Activated CD4-positive, alpha-beta T cell treated with anti-CD3 and anti-CD28 coated beads, Interleukin-2, Interleukin-4, amounts not matched to agents 100 ng/mL and 50 ng/mL, durations not matched to agents 16 hours and 8 hours (primary cell): Measurements from ENCODE around the gene COPE.
A peak's percentile ranks its signal among the peaks of the same experiment; 100 is the strongest.

Experiments
- DNase-seq: peaks from one replicate; pipeline ENCODE4 v3.0.0-alpha.2; 2020; ENCODE audit warnings: low spot score

Gene COPE

DNA sequence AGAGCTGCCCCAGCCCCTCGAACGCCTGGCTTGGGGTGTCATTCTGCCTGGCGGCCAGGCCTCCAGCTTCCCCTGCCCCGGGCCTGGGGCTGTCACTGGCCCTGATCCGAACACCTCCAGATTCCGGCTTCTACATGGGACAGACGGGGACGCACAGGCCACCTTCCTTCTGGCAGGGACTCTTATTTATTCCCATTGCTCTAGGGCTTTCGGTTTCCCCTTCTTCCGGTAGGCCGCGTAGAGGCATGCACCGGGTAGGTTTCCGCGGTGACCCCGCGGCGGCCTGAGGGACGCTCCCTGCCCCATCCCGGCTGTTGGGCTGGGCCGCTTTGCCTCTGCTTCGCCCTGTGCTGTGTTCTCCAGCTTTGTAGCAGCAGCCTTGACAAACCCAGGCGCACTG is 51.4 kb downstream of the COPE start:
- DNase-seq, result no peak

DNA sequence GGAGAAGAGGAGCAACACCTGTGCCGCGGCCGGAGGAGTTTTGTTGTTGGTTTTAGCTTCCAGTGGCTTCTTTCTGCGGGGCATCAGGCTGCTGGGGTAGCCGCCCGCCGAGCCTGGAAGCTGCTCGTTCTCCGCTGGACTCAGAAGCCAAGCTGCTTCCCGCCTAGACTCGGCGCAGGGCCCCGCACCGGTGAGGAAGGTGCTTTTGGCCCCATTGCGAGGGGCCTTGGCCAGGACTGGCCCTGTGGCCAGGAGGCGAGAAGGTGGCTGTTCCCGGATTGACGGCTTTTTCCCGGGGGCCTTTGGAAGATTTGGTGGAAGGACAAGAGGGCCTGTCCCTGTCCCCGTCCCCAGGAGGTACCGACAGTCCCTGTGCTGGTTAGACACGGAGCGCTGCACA is 52.0 kb downstream of the COPE start:
- DNase-seq, result no peak

DNA sequence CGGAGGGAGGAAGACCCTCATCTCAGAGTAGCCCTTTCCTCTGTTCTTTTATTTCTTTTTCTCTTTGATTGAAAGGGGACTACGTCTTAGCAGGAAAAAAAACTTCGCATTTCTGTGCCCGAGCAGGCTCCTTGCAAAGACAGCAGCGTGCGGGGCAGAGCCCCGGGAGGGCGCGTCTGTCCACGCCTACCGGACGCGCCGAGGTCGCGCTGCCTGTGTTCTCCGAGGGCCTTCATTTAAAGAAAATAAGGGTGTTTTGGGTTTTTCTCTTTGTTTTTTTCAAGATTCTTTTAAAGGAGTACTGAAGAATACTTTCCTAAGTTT is 52.4 kb downstream of the COPE start:
- DNase-seq, result no peak

DNA sequence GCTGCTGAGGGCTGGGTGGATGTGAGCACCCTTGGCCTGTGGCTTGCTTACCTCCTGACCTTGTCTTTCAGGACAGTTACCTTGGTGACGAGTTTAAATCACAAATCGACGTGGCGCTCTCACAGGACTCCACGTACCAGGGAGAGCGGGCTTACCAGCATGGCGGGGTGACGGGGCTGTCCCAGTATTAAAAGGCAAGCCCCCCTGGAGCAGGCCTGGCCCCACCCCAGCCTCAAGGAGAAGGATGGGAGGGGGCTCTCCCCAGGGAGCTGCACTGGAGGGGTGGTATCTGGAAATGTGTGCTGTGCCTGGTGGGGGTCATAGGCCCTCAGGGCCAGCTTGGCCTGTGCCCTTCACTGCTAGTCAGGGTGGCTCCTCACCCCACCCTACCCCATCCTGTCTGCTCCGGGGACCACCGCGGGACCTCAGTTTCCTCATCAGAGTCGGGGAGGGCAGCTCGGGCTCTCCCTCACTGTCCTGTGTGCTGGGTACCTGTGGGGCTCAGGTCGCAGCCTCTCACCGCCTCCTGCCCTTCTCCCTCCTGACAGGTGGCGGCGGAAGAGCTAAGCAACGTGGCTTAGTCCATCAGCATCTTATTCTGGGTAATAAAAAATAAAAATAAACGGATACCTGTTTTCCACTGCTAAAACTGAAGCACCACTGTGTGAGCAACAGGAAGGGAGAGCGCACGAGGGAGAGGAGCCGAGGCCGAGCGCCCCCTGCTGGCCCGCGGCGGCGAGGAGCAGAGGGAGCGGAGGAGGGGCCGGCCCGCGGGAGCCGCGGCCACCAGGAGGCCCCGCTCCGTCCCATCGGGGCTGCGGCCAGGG is 53.0 kb downstream of the COPE start:
- peak; percentile 59 for DNase-seq

DNA sequence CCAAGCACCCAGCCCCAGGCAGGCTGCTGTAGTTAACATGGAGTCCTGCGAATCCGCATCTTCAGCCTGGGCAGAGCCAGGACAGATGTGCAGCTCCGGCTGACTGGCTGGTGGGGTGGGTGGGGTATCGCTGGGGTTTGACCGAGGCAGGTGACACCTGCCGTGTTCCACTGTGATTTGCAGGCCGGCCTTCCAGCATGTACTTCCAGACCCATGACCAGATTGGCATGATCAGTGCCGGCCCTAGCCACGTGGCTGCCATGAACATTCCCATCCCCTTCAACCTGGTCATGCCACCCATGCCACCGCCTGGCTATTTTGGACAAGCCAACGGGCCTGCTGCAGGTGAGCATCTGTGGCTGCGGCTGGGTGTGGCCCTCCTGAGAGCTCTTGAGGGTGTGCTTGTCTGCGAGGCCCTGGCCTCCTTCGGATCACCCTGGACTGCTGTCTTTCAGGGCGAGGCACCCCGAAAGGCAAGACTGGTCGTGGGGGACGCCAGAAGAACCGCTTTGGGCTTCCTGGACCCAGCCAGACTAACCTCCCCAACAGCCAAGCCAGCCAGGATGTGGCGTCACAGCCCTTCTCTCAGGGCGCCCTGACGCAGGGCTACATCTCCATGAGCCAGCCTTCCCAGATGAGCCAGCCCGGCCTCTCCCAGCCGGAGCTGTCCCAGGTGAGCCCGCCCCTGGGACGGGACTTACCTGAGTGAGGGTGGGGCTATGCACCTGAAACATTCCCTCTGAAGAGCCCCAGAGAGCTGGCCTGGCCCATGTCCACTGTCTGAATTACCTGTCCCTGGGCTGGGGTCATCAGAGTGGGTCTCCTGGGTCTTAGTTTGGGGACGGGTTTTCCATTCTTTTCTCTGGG is 53.8 kb downstream of the COPE start:
- no peak for DNase-seq

DNA sequence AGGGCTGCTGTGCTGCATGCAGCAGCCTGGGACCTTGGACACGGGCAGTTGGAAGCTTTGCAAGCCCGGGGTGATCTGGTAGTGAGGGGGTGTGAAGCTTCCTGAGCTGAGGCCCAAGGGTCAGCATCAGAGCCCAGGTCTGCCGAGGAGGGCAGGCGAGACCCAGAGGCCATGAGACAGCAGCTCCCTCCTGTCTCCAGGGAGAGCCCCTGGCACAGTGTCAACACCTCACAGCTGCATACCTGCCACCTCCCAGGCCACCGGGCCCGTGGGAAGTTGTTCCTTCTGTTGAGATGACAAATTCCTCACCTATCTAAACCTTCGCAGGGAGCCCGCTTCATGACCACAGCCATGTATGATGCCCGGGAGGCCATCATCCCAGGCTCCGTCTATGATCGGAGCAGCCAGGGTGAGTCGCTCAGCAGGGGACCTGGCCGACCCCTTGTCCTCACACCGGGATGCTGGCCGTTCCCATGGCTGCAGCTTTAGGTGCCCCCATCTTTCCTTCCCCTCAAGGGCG is 55.3 kb downstream of the COPE start:
- no peak for DNase-seq

DNA sequence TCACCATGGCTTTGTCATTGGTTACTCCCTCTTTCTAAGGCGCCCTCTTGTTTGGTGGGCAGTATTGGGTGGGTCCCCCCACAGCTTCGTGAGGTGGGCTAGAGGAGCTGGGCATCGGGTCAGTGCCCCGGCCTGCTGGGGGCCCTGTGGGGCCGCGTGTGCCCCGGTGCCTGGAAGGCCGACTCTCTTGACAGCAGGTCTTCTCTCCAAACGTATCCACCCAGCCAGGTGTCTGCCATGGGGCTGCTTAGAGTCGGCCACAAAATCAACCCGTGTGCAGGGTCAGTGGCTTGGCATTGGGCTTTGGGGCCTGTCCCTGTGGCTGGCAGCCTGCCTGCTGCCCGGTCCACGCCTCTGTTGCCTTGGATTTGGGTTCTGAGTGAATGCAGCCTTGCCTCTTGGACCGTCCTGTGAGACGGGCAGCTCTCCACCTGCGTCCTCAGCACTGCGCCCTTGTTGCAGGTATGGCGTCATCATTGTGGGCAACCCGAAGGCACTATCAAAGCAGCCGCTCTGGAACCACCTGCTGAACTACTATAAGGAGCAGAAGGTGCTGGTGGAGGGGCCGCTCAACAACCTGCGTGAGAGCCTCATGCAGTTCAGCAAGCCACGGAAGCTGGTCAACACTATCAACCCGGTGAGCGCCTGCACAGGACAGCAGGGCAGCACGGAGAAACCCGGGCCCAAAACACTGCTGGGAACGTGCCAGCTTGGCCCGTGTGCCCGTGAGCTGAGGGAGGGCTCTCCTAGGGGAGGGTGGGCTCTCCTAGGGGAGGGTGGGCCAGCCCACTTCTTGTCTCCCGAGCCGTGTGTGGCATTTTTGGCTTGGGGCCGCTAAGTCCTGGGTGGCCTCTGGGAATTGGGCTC is 56.0 kb downstream of the COPE start:
- DNase-seq, result no peak

DNA sequence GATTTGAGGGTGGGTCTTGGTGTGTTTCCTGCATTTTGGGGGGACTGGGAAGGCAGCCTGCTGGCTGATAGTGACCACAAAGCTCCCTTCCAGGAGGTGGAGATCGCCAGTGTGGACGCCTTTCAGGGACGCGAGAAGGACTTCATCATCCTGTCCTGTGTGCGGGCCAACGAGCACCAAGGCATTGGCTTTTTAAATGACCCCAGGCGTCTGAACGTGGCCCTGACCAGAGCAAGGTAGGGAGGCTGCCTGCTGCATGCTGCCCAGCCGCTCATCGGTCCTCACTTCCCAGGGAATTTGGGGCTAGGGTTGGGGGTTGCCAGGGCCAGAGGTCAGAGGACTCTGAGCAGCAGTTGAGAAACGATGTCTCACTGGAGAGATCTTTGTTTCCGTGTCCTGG is 57.3 kb downstream of the COPE start:
- DNase-seq, result no peak

DNA sequence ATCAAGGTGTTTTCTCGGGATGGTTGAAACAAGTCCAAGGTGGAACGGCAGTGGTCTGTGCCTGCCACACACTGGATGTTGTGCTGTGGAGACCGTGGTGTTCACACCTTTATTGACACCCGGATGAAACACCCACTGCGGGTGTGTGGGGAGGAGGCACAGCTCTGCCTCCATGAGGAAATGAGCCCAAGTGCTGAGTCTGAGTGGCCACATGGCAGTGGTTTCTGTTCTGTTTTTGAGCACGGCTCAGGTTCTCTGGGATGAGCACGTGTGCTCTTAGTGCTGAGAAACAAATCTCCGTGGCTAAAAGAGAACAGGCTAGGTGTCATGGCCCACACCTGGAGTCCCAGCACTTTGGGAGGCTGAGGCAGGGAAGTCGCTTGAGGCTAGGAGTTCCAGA is 58.0 kb downstream of the COPE start:
- DNase-seq, result no peak

DNA sequence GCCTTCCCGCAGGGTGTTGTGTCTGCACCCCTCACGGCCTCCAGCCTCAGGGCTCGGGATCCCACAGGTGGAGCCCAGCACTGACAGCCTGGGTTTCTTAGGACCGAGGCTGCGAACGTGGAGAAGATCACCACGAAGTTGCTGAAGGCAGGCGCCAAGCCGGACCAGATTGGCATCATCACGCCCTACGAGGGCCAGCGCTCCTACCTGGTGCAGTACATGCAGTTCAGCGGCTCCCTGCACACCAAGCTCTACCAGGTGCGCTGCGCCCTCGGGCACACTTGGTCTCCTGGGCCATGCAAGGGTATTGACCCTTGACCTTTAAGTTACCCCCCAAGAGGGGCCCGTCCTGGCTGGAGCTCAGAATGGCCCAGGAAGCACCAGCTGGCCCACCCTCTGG is 58.5 kb downstream of the COPE start:
- no peak for DNase-seq

DNA sequence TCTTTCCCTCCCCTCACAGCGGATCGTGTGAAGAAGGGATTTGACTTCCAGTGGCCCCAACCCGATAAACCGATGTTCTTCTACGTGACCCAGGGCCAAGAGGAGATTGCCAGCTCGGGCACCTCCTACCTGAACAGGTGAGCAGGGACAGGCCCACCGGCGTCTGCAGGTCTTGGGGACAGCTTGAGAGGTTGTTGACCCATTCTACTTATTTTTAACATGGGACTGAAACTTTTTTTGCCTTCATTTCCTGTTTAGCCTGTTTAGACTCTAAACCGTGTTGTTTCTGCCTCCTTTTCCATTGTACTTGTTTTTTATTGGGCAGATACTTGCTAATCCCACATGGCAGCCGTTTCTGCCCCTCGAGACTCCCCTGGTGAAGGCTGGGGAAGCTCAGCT is 58.9 kb downstream of the COPE start:
- no peak for DNase-seq

DNA sequence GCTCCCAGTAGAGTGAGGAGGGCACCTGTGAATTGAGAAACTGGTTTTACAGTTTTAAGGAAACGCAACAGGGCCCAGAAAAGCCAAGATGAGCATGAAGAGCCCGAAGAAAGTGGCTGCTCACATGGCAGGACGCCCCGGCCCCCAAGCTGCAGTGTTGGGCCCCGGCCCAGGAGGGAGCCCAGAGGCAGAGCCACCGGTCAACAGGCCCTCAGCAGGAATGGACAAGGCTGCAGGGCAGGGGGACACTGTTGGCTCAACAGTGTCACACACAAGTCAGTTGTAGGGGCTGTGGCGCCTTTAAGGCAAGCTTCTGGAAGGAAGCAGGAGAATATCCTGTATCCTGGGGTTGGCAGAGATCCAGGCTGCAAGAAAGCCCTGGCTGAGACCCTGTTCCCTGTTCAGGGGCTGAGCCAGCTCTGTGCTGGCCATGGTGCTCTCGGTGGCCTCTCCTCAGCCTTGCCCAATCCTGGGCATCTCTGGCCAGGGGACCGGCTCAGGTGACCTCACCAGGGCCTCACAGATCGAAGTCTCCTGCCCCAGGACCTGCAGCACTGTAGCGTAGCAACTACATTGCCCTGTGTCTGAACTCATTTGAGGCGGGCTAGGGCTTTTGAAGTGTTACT is 59.4 kb downstream of the COPE start:
- no peak for DNase-seq

DNA sequence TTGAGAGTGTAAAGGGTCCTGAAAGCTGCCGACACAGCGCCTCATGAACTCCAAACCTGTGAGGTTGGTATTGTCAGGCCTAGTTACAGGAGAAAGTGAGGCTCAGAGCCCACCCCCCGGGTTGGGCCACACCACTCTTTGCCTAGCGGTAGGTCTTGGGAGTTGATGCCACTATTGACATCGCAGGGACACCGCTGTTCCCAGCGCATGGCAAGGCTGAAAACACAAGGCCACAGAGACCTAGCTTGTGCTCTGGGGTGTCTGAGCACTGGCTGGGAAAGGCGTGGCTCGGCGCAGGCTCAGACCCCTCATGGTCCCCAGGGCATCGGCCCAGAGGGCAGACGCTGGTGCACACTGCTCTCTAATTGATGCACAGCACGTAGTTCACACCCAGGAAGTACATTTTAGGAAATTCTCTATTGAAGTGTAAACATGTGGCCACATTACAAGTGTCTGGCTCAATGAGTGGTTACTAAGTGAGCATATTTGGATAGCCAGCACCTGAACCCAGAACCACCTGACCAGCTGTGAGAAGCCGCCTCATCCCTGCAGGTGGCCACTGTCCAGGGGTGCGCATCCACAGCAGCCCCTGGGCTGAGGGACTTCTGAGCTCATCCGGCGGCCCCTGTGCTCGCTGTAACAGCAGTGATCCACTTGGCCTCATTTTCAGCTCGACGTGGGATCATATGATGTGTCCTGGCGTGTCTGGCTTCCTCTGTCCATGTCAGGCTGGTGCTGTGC is 60.1 kb downstream of the COPE start:
- DNase-seq, result no peak

DNA sequence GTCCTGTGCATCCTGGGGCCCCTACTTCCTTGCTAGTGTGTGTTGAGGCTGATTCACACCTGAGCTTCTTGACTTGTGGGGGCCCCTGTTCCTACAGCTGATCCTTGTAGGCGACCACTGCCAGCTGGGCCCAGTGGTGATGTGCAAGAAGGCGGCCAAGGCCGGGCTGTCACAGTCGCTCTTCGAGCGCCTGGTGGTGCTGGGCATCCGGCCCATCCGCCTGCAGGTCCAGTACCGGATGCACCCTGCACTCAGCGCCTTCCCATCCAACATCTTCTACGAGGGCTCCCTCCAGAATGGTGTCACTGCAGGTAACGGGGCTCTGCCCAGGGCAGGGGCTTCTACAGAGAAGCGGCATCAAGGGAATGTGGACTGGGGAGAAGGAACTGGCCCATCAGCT is 62.0 kb downstream of the COPE start:
- DNase-seq, result no peak

DNA sequence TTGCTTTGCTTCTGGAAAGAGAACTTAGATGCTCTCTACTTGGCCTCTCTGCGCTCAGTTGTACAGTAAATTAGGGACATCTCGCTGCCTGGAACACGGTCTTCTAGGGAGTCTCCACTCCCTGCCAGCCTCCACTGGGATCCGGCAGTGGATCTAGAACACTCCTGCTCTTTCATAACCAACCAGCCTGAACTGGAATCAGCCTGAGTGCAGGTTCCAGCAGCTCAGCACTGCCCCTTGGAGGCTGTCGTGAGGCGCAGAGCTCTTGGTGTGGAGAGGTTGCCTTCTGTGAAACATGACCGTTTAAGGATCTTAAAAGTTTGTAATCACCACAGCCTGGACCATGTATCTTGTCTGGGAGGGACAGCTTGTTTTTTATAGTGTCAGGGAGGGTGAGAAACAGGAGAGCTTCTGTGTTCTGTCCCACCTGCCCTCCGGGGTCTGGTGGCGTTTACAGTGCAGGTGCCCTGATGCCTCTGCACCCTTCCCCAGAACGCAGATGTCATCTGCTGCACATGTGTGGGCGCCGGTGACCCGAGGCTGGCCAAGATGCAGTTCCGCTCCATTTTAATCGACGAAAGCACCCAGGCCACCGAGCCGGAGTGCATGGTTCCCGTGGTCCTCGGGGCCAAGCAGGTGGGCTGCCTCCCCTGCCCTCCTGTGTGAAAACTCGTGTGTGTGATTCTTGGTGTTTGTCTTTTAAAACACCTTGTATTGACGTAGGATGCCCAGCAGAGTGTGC is 62.6 kb downstream of the COPE start:
- DNase-seq, result no peak

DNA sequence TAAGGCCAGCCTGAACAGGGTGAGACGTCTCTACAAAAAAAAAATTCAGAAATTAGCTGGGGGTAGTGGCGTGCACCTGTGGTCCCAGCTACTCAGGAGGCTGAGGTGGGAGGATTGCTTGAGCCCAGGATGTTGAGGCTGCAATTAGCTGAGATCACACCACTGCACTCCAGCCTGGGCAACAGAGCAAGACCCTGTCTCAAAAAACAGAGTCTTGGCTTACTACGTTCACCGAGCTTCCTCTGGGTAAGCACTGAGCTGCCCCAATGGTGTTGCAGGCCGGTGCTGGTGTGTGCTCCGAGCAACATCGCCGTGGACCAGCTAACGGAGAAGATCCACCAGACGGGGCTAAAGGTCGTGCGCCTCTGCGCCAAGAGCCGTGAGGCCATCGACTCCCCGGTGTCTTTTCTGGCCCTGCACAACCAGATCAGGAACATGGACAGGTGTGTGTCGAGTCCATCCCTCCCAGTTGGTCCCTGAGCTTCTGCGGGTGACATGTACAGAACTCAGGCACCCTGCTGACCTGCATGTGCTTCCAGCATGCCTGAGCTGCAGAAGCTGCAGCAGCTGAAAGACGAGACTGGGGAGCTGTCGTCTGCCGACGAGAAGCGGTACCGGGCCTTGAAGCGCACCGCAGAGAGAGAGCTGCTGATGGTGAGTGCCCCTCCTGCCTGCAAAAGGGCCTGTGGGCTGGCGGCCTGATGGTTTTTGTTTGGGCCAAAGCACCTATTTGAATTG is 63.4 kb downstream of the COPE start:
- no peak for DNase-seq

DNA sequence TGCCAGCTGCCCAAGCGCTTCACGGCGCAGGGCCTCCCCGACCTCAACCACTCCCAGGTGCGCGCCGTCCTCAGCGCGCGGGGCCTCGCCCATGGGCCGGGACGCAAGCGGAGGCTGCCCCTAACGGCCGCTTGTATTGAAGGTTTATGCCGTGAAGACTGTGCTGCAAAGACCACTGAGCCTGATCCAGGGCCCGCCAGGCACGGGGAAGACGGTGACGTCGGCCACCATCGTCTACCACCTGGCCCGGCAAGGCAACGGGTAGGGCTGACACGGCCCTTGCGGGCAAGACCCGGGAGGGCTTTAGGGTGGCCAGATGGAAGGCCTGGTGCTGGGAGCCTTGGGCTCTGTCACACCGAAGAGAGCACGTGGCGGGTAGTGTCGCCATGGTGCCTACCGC is 64.2 kb downstream of the COPE start:
- no peak for DNase-seq

DNA sequence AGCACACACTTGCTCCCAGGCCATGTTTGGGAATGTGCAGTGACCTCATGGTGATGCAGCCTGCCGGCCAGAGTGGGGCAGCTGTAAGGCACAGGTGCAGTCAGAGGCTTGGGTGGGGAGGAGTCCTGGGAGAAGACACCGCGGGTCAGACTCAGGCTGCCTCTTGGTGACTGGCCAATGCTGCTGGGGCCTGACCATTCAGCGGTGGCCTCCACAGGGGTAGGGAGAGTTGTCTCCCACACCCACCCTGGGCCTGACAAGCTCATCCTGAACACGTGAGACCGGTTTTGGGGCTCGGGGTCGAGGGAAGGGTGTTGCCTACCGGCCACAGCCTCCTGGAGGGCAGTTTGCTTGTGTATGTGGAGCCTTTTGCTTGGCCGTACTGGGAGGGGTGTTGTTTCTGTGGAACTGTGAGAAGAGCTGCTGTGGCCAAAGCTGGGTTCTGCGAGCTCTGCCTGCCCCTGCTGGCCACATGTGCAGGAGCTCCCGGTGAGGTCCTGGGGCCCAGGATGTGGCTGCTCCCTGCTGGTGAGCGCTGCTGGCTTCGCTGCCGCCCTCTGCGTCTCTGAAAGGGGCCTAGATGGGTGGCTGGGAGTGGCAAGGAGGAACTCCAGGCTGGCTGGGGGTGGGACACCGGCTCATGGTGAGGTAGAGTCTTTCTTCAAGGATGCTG is 65.3 kb downstream of the COPE start:
- DNase-seq, result no peak

DNA sequence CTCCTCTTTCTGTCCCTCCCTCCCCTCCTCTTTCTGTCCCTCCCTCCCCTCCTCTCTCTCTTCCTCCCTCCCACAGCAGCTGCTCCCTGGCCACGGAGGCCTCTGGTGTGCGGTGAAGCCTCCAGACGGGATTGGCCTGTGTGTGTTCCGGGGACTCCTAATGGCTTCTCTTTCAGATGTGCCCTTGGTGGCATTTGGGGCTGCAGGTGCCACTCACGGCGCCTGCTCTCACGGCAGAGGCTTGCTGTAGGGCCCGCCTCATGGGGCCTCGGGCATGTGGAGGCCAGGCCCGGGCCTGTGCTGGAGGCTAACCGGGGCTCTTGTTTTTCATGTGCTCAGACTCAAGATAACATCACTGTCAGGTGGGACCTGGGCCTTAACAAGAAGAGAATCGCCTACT is 66.5 kb downstream of the COPE start:
- no peak for DNase-seq
